Measurements from ENCODE around the gene EPB41L4B.

DNA sequence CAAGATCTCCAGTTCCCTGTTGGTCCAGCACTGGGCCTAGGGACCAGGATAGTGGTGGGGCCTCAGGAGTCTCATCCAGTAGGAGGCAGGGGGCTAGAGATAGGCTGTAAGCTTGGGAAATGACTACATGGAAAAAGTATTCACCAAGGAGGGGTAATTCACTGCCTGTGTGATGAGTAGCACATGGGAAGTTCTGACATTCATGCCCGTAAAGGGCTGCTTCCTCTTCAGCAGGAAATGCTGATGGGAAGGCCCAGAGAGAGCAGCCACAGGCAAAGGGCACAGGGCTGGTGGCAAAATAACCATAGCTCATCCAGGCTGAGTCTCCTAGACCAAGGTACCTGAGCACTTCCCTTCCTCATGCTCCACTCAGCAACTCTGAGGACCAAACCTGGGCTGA lies 130.7 kb downstream of the EPB41L4B start:
- TF ChIP-seq, protein P1, sequence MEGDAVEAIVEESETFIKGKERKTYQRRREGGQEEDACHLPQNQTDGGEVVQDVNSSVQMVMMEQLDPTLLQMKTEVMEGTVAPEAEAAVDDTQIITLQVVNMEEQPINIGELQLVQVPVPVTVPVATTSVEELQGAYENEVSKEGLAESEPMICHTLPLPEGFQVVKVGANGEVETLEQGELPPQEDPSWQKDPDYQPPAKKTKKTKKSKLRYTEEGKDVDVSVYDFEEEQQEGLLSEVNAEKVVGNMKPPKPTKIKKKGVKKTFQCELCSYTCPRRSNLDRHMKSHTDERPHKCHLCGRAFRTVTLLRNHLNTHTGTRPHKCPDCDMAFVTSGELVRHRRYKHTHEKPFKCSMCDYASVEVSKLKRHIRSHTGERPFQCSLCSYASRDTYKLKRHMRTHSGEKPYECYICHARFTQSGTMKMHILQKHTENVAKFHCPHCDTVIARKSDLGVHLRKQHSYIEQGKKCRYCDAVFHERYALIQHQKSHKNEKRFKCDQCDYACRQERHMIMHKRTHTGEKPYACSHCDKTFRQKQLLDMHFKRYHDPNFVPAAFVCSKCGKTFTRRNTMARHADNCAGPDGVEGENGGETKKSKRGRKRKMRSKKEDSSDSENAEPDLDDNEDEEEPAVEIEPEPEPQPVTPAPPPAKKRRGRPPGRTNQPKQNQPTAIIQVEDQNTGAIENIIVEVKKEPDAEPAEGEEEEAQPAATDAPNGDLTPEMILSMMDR (IDR thresholded peaks at IDR 0.05): no peak
- TF ChIP-seq POLR2A (IDR thresholded peaks at IDR 0.05): no peak
